Tibial nerve (tissue), 4 donors: Measurements from ENCODE around the gene KCNMA1. TPM values are rescaled to one million over a fixed set of nuclear protein-coding genes. Genes with fewer than 3 reads are reported as not detected.

Source experiments
- DNase-seq, 2 donors: peaks; one replicate each; pipeline ENCODE4 v3.0.0-alpha.2; 2019; ENCODE audit warnings: low spot score in 2 of 2
- H3K27ac ChIP-seq, 4 donors: fragments of 200-600 bp; sonication (generic) in 3 of 4; one replicate each; pipeline ENCODE4 v1.5.1; 2017 to 2019; ENCODE audit warnings: mild to moderate bottlenecking in 1 of 4
- H3K27me3 ChIP-seq, 2 donors: fragments of 200-600 bp; sonication (generic) in 1 of 2; one replicate each; pipeline versions ENCODE4 v1.5.1 to v1.6.0; 2017 to 2019
- H3K36me3 ChIP-seq, 3 donors: fragments of 200-600 bp; sonication (generic); one replicate each; pipeline ENCODE4 v1.5.1; 2018 to 2019
- H3K4me1 ChIP-seq, 4 donors: fragments of 200-600 bp; sonication (generic) in 3 of 4; one replicate each; pipeline ENCODE4 v1.5.1; 2017 to 2019
- H3K4me3 ChIP-seq, 4 donors: fragments of 200-600 bp; sonication (generic) in 3 of 4; one replicate each; pipeline ENCODE4 v1.5.1; 2017 to 2019; ENCODE audit warnings: mild to moderate bottlenecking in 1 of 4, moderate library complexity in 1 of 4
- H3K9me3 ChIP-seq, 4 donors: fragments of 200-600 bp; sonication (generic) in 3 of 4; one replicate each; pipeline ENCODE4 v1.5.1; 2017 to 2019
- EP300 ChIP-seq, 2 donors: sonication (generic); formaldehyde crosslinking; IDR thresholded peaks; one replicate each; pipeline ENCODE4 v1.6.1; 2017; ENCODE audit warnings: antibody characterized with exemption in 2 of 2, mild to moderate bottlenecking in 1 of 2
- POLR2A ChIP-seq, 2 donors: fragments of 450-650 bp; IDR thresholded peaks; one replicate each; pipeline ENCODE4 v1.6.1; 2017; ENCODE audit warnings: antibody characterized with exemption in 2 of 2, mild to moderate bottlenecking in 2 of 2, moderate library complexity in 2 of 2
- WGBS, 2 donors: methylation state at CpG; one replicate each; pipeline ENCODE4 v1.1.5; 2018; 5-methylcytosine and 5-hydroxymethylcytosine counted together
- total RNA-seq, 4 donors: library from RNA; depleted of rRNA; stranded (reverse); fragments of >200 nt; gene quantifications; one replicate each; pipeline ENCODE4 v1.1.0, GENCODE V29; 2016
- TF ChIP-seq, protein P1 (sequence below), 5 experiments: fragments of 200-600 bp in 3 of 5; fragments of 450-650 bp in 2 of 5; sonication (generic) in 3 of 5; IDR thresholded peaks; one replicate each; pipeline ENCODE4 v1.5.1; 2016 to 2019; ENCODE audit warnings: antibody characterized with exemption in 5 of 5, mild to moderate bottlenecking in 3 of 5, moderate library complexity in 2 of 5

Gene KCNMA1
- total RNA-seq, 4 donors from 2014 or later: 10.2 to 19.9 (median 13.7) TPM

- no peak for TF ChIP-seq POLR2A (IDR thresholded peaks at IDR 0.05)
- no peak for TF ChIP-seq EP300 (IDR thresholded peaks at IDR 0.05)
- TF ChIP-seq, protein P1, sequence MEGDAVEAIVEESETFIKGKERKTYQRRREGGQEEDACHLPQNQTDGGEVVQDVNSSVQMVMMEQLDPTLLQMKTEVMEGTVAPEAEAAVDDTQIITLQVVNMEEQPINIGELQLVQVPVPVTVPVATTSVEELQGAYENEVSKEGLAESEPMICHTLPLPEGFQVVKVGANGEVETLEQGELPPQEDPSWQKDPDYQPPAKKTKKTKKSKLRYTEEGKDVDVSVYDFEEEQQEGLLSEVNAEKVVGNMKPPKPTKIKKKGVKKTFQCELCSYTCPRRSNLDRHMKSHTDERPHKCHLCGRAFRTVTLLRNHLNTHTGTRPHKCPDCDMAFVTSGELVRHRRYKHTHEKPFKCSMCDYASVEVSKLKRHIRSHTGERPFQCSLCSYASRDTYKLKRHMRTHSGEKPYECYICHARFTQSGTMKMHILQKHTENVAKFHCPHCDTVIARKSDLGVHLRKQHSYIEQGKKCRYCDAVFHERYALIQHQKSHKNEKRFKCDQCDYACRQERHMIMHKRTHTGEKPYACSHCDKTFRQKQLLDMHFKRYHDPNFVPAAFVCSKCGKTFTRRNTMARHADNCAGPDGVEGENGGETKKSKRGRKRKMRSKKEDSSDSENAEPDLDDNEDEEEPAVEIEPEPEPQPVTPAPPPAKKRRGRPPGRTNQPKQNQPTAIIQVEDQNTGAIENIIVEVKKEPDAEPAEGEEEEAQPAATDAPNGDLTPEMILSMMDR (IDR thresholded peaks at IDR 0.05): no peak
- no peak overlapping the region for H3K4me3 ChIP-seq
- no peak for DNase-seq
- no peaks in the 10 kb centered on the region for H3K27me3 ChIP-seq
- H3K4me1 ChIP-seq: no peaks in the 10 kb centered on the region
- H3K27ac ChIP-seq: no peak overlapping the region
- 100% methylated on average over 1 of the region's 1 CpG; no CpG with 5 or more reads in 1 of the 2 donors for WGBS, 2 donors
- H3K9me3 ChIP-seq: no peaks in the 10 kb centered on the region
- H3K36me3 ChIP-seq: no peaks in the 10 kb centered on the region
Observed at GRCh38 chr10:77097625-77098024, 540.0 kb downstream of the KCNMA1 start.

DNA sequence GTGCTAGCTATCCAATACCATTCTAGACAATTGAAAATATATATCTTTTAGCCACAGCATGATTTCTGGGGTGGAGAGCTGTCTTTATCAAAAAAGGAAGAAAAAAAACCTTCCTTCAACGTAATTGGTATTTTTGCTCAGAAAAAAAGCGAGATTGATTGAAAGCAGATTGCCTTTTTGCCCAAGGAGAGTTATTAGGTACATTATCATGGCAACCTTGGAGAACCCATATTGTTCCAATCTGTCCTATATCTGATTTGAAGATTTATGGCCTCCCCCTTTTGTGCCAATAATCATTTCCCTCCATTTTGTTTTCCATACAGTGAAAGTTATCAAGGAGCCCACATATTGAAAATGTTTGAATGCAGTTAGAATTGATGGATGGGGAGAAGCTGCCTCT is 544.5 kb downstream of the KCNMA1 start:
- Histone ChIP-seq H3K4me1 (no peaks in the 10 kb centered on the region), H3K36me3 (no peaks in the 10 kb centered on the region), H3K9me3 (no peaks in the 10 kb centered on the region), H3K27me3 (no peaks in the 10 kb centered on the region), H3K27ac (no peak overlapping the region), H3K4me3 (no peak overlapping the region)
- no peak for TF ChIP-seq EP300 (IDR thresholded peaks at IDR 0.05)
- no peak for TF ChIP-seq POLR2A (IDR thresholded peaks at IDR 0.05)
- TF ChIP-seq, protein P1 (IDR thresholded peaks at IDR 0.05): no peak
- no peak for DNase-seq
- WGBS, 2 donors: 88 to 95% methylated on average over 2 of the region's 2 CpGs

DNA sequence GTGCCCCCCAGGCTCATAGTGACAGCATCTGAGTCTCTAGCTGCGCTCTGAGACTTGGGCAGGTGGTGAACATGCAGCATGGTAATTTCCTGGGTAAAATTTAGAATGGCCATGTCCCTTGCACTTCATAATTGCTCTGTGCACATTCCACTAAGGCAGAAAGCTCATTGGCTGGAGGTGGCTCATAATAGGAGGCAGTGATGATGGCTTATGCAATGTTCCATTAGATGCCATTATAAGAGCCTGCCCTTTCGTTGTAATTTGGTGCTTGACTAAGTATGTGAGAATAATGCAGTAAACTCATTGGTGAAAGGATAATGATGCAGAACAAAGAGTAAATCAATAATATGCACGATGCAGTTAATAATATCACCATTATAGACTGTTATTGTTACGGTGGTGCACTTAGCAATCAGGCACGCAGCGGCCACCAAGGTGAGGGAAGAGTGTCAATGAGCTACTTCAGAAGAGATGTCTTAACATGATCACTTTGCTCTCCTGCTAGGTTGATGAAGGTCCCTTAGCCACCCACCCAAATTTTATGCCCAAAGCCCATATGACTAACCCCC is 545.9 kb downstream of the KCNMA1 start:
- 90 to 96% methylated on average over 6 of the region's 6 CpGs for WGBS, 2 donors
- no peak overlapping the region for H3K27ac ChIP-seq
- no peak for DNase-seq
- H3K27me3 ChIP-seq: no peaks in the 10 kb centered on the region
- no peaks in the 10 kb centered on the region for H3K4me1 ChIP-seq
- no peaks in the 10 kb centered on the region for H3K9me3 ChIP-seq
- H3K36me3 ChIP-seq: no peaks in the 10 kb centered on the region
- TF ChIP-seq, protein P1 (IDR thresholded peaks at IDR 0.05): no peak
- H3K4me3 ChIP-seq: no peak overlapping the region

GRCh38 chr10:77090381-77091356 is 546.9 kb downstream of the KCNMA1 start:
- TF ChIP-seq, protein P1 (IDR thresholded peaks at IDR 0.05): no peak
- TF ChIP-seq POLR2A (IDR thresholded peaks at IDR 0.05) (no peak), EP300 (IDR thresholded peaks at IDR 0.05) (no peak)
- no peak for DNase-seq
- WGBS, 2 donors: 83 to 85% methylated on average over 17 of the region's 17 CpGs
- no peaks in the 10 kb centered on the region for H3K27me3 ChIP-seq
- H3K36me3 ChIP-seq: no peaks in the 10 kb centered on the region
- no peak overlapping the region for H3K4me3 ChIP-seq
- H3K27ac ChIP-seq: no peak overlapping the region
- no peaks in the 10 kb centered on the region for H3K4me1 ChIP-seq
- no peaks in the 10 kb centered on the region for H3K9me3 ChIP-seq

GRCh38 chr10:77087366-77087765 is 550.2 kb downstream of the KCNMA1 start:
- Histone ChIP-seq H3K27ac (no peak overlapping the region), H3K4me1 (peaks cover 0 to 4% (median 0%) of the 10 kb centered on the region in 4 donors), H3K4me3 (no peak overlapping the region), H3K9me3 (no peaks in the 10 kb centered on the region), H3K27me3 (no peaks in the 10 kb centered on the region), H3K36me3 (no peaks in the 10 kb centered on the region)
- DNase-seq: no peak
- WGBS, 2 donors: 96% methylated on average over 4 of the region's 4 CpGs
- no peak for TF ChIP-seq EP300 (IDR thresholded peaks at IDR 0.05)
- no peak for TF ChIP-seq POLR2A (IDR thresholded peaks at IDR 0.05)
- TF ChIP-seq, protein P1 (IDR thresholded peaks at IDR 0.05): no peak
